PC-9 (cell line): Measurements from ENCODE around the gene CTSD.

Experiments
- EZH2 ChIP-seq: fragments of 200-600 bp; sonication (generic); IDR thresholded peaks from 2 replicates; pipeline ENCODE4 v1.8.0; 2017; ENCODE audit warnings: antibody characterized with exemption, low read depth
- TF ChIP-seq, protein P1 (sequence below): fragments of 200-600 bp; sonication (generic); conservative IDR thresholded peaks from 2 replicates; pipeline ENCODE4 v1.6.1; 2017; ENCODE audit warnings: mixed run types, antibody characterized with exemption, mild to moderate bottlenecking, moderate library complexity

DNA sequence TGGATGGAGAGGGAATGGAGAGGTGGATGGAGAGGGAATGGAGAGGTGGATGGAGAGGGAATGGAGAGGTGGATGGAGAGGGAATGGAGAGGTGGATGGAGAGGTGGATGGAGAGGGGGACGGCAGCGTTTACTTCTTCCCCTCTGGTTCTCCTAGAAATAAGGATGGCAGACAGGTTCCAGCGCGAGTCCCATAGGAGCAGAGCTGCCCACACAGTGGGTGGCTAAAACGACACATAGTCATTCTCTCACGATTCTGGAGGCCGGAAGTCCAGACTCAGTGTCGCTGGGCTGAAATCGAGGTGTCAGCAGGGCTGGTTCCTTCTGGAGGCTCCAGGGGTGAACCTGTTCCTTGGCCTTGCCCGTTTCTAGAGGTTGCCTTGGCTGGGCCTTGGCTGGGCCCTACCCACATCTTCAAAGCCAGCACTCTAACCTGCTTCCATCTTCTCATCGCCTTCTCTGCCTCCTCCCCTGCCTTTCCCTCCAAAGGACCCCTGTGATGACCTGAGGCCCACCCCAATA is 12.7 kb upstream of the CTSD start:
- TF ChIP-seq, protein P1, sequence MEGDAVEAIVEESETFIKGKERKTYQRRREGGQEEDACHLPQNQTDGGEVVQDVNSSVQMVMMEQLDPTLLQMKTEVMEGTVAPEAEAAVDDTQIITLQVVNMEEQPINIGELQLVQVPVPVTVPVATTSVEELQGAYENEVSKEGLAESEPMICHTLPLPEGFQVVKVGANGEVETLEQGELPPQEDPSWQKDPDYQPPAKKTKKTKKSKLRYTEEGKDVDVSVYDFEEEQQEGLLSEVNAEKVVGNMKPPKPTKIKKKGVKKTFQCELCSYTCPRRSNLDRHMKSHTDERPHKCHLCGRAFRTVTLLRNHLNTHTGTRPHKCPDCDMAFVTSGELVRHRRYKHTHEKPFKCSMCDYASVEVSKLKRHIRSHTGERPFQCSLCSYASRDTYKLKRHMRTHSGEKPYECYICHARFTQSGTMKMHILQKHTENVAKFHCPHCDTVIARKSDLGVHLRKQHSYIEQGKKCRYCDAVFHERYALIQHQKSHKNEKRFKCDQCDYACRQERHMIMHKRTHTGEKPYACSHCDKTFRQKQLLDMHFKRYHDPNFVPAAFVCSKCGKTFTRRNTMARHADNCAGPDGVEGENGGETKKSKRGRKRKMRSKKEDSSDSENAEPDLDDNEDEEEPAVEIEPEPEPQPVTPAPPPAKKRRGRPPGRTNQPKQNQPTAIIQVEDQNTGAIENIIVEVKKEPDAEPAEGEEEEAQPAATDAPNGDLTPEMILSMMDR: no peak
- TF ChIP-seq EZH2: no peak
